Liver (tissue), 3 donors: ENCODE data around the gene NRG4.

Experiments used
- JUND ChIP-seq, 2 donors: IDR thresholded peaks; 2 replicates each; pipeline ENCODE4 v1.6.1; 2016; ENCODE audit warnings: antibody characterized with exemption in 2 of 2
- SP1 ChIP-seq: IDR thresholded peaks from 2 replicates; pipeline ENCODE4 v1.6.1; 2018; ENCODE audit warnings: antibody characterized with exemption, mild to moderate bottlenecking
- TF ChIP-seq, protein P1 (sequence below): fragments of 150-350 bp; IDR thresholded peaks from 2 replicates; pipeline ENCODE4 v1.5.1; 2017; ENCODE audit warnings: improper control_type of control experiment, low read depth, low read length; ENCODE audit not compliant: missing input control
- TF ChIP-seq, protein P2 (sequence below): IDR thresholded peaks from 2 replicates; pipeline ENCODE4 v1.6.1; 2016; ENCODE audit warnings: antibody characterized with exemption
- donor health status: healthy.
- donor health status: healthy.

DNA sequence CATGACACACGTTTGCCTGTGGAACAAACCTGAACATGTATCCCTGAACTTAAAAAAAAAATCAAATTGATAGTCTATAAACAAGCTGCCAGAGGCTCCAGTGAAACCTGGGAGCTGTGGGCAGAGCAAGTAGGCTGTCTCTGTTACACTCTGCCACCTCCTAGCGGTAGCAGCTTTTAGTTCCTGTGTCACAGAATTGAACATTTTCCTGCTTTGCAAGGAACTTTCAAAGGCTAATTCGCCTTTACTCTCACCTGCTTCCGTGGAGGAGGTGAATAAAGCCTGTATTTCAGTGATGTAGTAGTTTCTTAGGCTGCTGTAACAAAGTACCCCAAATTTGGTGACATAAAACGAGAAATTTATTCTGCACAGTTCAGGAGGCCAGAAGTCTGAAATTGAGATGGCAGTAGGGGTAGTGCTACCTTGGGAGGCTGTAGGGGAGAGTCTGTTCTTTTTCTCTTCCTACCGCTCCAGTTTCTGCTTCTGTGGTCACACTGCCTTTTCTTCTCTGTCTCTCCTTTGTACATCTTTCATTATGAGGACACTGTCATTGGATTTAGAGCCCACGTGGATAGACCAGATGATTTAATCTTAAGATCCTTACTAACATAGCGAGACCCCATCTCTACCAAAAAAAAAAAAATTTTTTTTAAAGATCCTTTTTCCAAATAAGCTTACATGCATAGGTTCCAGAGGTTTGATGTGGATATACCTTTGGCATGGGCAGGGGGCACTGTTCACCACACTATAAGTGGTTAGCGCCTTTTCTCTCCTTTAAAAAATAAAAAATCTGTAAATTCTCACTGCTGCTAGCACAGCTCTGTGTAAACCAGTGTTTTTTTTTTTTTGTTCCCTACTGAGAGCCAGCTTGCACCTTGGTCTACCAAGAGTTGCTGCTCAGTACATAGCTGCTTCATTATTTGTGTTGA, 83.3 kb downstream of the NRG4 start:
- TF ChIP-seq, protein P1, sequence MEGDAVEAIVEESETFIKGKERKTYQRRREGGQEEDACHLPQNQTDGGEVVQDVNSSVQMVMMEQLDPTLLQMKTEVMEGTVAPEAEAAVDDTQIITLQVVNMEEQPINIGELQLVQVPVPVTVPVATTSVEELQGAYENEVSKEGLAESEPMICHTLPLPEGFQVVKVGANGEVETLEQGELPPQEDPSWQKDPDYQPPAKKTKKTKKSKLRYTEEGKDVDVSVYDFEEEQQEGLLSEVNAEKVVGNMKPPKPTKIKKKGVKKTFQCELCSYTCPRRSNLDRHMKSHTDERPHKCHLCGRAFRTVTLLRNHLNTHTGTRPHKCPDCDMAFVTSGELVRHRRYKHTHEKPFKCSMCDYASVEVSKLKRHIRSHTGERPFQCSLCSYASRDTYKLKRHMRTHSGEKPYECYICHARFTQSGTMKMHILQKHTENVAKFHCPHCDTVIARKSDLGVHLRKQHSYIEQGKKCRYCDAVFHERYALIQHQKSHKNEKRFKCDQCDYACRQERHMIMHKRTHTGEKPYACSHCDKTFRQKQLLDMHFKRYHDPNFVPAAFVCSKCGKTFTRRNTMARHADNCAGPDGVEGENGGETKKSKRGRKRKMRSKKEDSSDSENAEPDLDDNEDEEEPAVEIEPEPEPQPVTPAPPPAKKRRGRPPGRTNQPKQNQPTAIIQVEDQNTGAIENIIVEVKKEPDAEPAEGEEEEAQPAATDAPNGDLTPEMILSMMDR: no peak
- TF ChIP-seq, protein P2, sequence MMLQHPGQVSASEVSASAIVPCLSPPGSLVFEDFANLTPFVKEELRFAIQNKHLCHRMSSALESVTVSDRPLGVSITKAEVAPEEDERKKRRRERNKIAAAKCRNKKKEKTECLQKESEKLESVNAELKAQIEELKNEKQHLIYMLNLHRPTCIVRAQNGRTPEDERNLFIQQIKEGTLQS: no peak
- no peak for TF ChIP-seq SP1
- TF ChIP-seq JUND (IDR thresholded peaks at IDR 0.05): no peak
